ENCODE data around the gene RNF144B. TPM values are rescaled to one million over a fixed set of nuclear protein-coding genes. Genes with fewer than 3 reads are reported as not detected.

RNF144B gene
- total RNA-seq, 3 donors from 2014 or later = 24.3 to 37.0 (median 24.8) TPM

DNA sequence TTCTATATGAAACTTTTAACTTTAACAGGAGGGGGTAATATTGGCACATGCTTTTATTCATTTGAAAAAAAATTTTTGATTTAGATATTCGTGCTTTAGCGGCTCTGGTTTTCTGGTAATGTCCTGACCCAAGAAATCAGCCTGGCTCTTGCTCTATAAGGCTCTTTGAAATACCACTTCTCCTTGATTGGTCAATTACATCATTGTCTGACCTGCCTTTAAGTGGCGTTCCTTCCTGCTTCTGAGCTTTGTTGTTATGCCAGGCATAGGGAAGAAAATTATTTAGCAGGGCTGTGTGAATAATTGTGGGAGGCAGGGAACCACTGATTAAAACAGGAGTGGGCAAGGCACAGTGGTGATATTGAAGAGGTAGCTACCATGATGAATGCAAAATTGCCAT is 3.9 kb downstream of the RNF144B start:
- no peaks in the 10 kb centered on the region for H3K27me3 ChIP-seq
- TF ChIP-seq, protein P1, sequence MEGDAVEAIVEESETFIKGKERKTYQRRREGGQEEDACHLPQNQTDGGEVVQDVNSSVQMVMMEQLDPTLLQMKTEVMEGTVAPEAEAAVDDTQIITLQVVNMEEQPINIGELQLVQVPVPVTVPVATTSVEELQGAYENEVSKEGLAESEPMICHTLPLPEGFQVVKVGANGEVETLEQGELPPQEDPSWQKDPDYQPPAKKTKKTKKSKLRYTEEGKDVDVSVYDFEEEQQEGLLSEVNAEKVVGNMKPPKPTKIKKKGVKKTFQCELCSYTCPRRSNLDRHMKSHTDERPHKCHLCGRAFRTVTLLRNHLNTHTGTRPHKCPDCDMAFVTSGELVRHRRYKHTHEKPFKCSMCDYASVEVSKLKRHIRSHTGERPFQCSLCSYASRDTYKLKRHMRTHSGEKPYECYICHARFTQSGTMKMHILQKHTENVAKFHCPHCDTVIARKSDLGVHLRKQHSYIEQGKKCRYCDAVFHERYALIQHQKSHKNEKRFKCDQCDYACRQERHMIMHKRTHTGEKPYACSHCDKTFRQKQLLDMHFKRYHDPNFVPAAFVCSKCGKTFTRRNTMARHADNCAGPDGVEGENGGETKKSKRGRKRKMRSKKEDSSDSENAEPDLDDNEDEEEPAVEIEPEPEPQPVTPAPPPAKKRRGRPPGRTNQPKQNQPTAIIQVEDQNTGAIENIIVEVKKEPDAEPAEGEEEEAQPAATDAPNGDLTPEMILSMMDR (IDR thresholded peaks at IDR 0.05) = no peak
- TF ChIP-seq POLR2AphosphoS5 (IDR thresholded peaks at IDR 0.05) = no peak
- no peak for TF ChIP-seq POLR2A (IDR thresholded peaks at IDR 0.05)
- peaks cover 0 to 11% of the 10 kb centered on the region in 2 donors for H3K4me1 ChIP-seq

DNA sequence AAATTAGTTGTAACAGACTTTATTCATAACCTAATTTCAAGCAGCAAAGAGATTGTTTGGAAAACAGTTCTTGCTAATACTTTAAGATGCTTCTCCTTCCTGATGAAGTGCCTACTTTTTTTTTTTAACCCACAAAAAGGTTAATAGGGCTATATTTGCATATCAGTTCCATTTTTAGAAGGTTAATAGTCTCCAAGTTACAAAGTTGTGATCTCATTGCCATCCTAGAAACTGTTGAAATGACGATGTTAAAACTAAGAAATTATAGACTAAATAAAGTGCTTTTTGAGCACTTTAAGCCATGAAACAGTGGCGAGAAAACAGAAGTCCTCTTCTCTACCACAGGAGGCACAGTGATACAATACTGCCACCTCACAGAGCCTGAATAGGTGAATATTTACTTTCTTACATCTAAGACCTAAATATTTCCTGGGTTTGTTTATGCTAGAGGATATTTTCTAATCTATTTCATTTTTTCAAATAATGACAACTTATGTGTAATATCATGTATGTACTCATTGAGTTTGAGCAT is 5.3 kb downstream of the RNF144B start:
- Histone ChIP-seq H3K4me3 (no peak overlapping the region), H3K36me3 (no peaks in the 10 kb centered on the region), H3K9me3 (no peaks in the 10 kb centered on the region), H3K27ac (no peak overlapping the region), H3K4me1 (peaks cover 0 to 4% of the 10 kb centered on the region in 2 donors), H3K27me3 (no peaks in the 10 kb centered on the region)
- DNase-seq (ENCODE audit: low spot score in 2 of 2) = no peak
- TF ChIP-seq POLR2A (IDR thresholded peaks at IDR 0.05) = no peak
- intact Hi-C loops (cut with DNase I; ENCODE audit: low total_unique reads) = no loop called here

More for the DNA sequence above, 3.9 kb downstream of the RNF144B start:
- intact Hi-C loops (cut with DNase I; ENCODE audit: low total_unique reads) = no loop called here
- DNase-seq (ENCODE audit: low spot score in 2 of 2) = no peak
- H3K4me3 ChIP-seq = peak overlapping the region in 2 of 3 donors; percentile 4 to 65
- H3K9me3 ChIP-seq = no peaks in the 10 kb centered on the region
- H3K27ac ChIP-seq = peak overlapping the region; percentile 59 to 79
- no peaks in the 10 kb centered on the region for H3K36me3 ChIP-seq

DNA sequence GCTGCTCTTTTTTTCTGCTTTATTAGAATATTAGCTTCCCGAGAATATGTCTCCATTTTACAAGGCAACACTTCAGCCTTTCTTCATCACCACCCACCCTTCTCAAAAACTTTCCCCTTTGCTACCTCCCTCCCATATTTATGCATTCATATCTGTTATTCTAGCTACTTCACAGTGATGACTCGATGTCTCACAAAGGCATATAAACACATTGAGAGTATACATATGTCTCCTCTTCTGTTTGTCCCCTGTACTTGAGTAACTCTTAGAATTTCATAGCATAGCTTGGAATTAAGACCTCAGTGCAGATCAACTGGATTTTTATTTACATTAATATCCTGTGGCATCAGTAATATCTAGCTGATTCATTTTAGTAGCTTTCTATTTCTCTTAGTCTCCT is 6.5 kb downstream of the RNF144B start:
- intact Hi-C loops (cut with DNase I; ENCODE audit: low total_unique reads) = no loop called here
- Histone ChIP-seq H3K9me3 (no peaks in the 10 kb centered on the region), H3K4me3 (no peak overlapping the region), H3K27me3 (no peaks in the 10 kb centered on the region), H3K4me1 (peaks cover 0 to 4% of the 10 kb centered on the region in 2 donors), H3K36me3 (no peaks in the 10 kb centered on the region), H3K27ac (no peak overlapping the region)
- no peak for DNase-seq (ENCODE audit: low spot score in 2 of 2)
- TF ChIP-seq, protein P1 (IDR thresholded peaks at IDR 0.05) = no peak
- no peak for TF ChIP-seq POLR2A (IDR thresholded peaks at IDR 0.05)
- no peak for TF ChIP-seq POLR2AphosphoS5 (IDR thresholded peaks at IDR 0.05)

DNA sequence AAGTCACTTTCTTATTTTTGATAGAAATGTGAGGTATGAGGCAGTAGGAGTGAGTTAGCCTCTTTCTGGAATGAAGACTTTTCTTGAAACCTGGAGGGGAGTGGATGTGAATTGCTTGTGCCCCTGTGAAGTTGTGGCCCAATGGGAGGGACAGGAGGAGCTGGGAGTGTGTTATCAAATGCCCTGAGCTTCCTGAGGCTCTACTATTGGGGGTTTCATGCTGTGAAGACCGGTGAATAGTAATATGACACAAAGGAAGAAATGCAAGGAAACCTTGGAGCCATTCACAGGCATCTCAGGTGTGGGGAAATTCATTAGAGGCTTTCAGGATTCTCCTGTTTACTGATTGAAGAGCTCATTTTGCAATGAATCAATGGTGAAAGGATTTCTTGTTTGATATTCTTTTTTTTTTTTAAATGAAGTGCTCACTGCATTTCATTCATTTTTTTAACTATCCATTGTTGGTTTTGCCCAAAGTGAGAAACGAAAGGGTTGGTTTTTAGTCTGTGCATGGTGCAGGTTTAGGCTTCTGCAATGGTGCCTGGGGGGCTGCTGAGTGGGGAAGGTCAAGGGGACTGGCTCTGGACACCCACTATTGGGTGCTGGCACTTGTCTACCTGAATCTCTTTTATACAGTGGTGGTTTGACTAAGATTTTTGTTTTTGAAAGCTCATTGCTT is 8.2 kb downstream of the RNF144B start:
- no peak overlapping the region for H3K4me3 ChIP-seq
- TF ChIP-seq, protein P1 (IDR thresholded peaks at IDR 0.05) = no peak
- no peaks in the 10 kb centered on the region for H3K27me3 ChIP-seq
- no peak overlapping the region for H3K27ac ChIP-seq
- intact Hi-C loops (cut with DNase I; ENCODE audit: low total_unique reads) = no loop called here
- H3K4me1 ChIP-seq = peaks cover 0 to 4% of the 10 kb centered on the region in 2 donors
- DNase-seq (ENCODE audit: low spot score in 2 of 2) = no peak
- no peaks in the 10 kb centered on the region for H3K36me3 ChIP-seq
- H3K9me3 ChIP-seq = no peaks in the 10 kb centered on the region

DNA sequence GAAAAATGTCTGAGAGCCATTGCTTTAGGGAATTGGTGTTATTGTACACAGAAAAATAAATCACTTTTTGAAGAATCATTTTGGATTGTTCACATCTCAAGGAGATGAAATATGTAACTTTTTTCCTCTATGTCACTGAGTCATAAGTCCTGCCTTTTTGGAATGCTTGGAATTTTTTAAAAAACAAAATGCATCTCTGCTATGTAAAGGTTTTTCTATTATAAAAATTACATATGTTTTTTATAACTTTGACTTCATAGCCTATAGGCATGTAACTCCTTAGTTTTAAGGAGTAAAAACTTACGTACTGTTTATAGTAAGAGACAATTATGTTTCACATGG is 8.7 kb downstream of the RNF144B start:
- no peak for TF ChIP-seq POLR2A (IDR thresholded peaks at IDR 0.05)
- TF ChIP-seq, protein P1 (IDR thresholded peaks at IDR 0.05) = no peak
- no peak for TF ChIP-seq POLR2AphosphoS5 (IDR thresholded peaks at IDR 0.05)
- Histone ChIP-seq H3K4me1 (peaks cover 0 to 4% of the 10 kb centered on the region in 2 donors), H3K27ac (no peak overlapping the region), H3K4me3 (no peak overlapping the region), H3K27me3 (no peaks in the 10 kb centered on the region), H3K9me3 (no peaks in the 10 kb centered on the region), H3K36me3 (no peaks in the 10 kb centered on the region)
- intact Hi-C loops (cut with DNase I; ENCODE audit: low total_unique reads) = no loop called here
- no peak for DNase-seq (ENCODE audit: low spot score in 2 of 2)
